Endothelial cell (in vitro differentiated cells): ENCODE results near the gene SDF2. TPM values are rescaled to one million over a fixed set of nuclear protein-coding genes. Genes with fewer than 3 reads are reported as not detected.

Source experiments
- DNase-seq: peaks from one replicate; pipeline ENCODE4 v3.0.0; 2021; ENCODE audit warnings: low spot score
- H3K27ac Mint-ChIP-seq: one replicate; pipeline ENCODE4 v1.8.0; 2021; ENCODE audit warnings: mixed read lengths, inconsistent platforms; ENCODE audit not compliant: unreplicated experiment
- H3K27me3 Mint-ChIP-seq: one replicate; pipeline ENCODE4 v1.8.0; 2021; ENCODE audit warnings: mild to moderate bottlenecking, moderate library complexity, mixed read lengths, inconsistent platforms; ENCODE audit not compliant: unreplicated experiment
- H3K36me3 Mint-ChIP-seq: one replicate; pipeline ENCODE4 v1.8.0; 2021; ENCODE audit warnings: mild to moderate bottlenecking, low read depth, mixed read lengths, inconsistent platforms; ENCODE audit not compliant: unreplicated experiment
- H3K4me1 Mint-ChIP-seq: one replicate; pipeline ENCODE4 v1.8.0; 2021; ENCODE audit warnings: mild to moderate bottlenecking, mixed read lengths, inconsistent platforms; ENCODE audit not compliant: unreplicated experiment
- H3K4me3 Mint-ChIP-seq: one replicate; pipeline ENCODE4 v1.8.0; 2021; ENCODE audit warnings: mild to moderate bottlenecking, mixed read lengths, inconsistent platforms; ENCODE audit not compliant: unreplicated experiment
- H3K9me3 Mint-ChIP-seq: one replicate; pipeline ENCODE4 v1.8.0; 2021; ENCODE audit warnings: mixed read lengths, inconsistent platforms; ENCODE audit not compliant: unreplicated experiment
- total RNA-seq: library from RNA; stranded (reverse); fragmentation: NEBNext Ultra II Directional; extraction: Animal tissue kit (Norgen Biotek cat#: 25700); gene quantifications from one replicate; pipeline ENCODE4 v1.2.1, GENCODE V29; 2021; ENCODE audit not compliant: unreplicated experiment
- TF ChIP-seq, protein P1 (sequence below): fragments of 200-600 bp; sonication (generic); IDR thresholded peaks from one replicate; pipeline ENCODE4 v1.5.0; 2021; ENCODE audit warnings: antibody characterized with exemption; ENCODE audit not compliant: unreplicated experiment

SDF2 gene
- total RNA-seq, 1 donor from 2014 or later, result 52.8 TPM

DNA sequence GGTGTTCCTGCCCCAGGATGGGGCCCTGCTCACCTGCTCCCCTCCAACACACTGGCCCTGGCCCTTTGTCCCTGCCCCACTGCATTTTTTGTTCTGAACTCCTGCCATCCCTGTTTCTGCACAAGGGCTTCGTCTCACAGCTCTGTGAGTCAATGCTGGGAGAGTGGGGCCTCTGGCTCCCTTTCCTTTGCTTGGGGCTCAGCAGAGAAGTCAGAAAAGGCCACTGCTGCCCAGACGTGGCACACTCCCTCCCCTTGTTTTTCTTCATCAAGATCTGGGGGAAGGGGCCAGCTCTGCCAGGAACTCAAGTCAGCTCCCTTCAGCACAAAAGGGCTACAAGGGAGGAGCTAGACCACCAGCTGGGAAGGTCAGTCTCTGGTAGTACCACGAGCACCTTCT is 41.0 kb upstream of the SDF2 start:
- peak overlapping the region; percentile 53 for H3K4me3 Mint-ChIP-seq
- peaks cover 10% of the 10 kb centered on the region for H3K27me3 Mint-ChIP-seq
- H3K27ac Mint-ChIP-seq, result no peak overlapping the region
- H3K36me3 Mint-ChIP-seq, result peaks cover 66% of the 10 kb centered on the region
- peaks cover 15% of the 10 kb centered on the region for H3K4me1 Mint-ChIP-seq
- no peaks in the 10 kb centered on the region for H3K9me3 Mint-ChIP-seq
- DNase-seq, result no peak
- TF ChIP-seq, protein P1, sequence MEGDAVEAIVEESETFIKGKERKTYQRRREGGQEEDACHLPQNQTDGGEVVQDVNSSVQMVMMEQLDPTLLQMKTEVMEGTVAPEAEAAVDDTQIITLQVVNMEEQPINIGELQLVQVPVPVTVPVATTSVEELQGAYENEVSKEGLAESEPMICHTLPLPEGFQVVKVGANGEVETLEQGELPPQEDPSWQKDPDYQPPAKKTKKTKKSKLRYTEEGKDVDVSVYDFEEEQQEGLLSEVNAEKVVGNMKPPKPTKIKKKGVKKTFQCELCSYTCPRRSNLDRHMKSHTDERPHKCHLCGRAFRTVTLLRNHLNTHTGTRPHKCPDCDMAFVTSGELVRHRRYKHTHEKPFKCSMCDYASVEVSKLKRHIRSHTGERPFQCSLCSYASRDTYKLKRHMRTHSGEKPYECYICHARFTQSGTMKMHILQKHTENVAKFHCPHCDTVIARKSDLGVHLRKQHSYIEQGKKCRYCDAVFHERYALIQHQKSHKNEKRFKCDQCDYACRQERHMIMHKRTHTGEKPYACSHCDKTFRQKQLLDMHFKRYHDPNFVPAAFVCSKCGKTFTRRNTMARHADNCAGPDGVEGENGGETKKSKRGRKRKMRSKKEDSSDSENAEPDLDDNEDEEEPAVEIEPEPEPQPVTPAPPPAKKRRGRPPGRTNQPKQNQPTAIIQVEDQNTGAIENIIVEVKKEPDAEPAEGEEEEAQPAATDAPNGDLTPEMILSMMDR, result no peak

DNA sequence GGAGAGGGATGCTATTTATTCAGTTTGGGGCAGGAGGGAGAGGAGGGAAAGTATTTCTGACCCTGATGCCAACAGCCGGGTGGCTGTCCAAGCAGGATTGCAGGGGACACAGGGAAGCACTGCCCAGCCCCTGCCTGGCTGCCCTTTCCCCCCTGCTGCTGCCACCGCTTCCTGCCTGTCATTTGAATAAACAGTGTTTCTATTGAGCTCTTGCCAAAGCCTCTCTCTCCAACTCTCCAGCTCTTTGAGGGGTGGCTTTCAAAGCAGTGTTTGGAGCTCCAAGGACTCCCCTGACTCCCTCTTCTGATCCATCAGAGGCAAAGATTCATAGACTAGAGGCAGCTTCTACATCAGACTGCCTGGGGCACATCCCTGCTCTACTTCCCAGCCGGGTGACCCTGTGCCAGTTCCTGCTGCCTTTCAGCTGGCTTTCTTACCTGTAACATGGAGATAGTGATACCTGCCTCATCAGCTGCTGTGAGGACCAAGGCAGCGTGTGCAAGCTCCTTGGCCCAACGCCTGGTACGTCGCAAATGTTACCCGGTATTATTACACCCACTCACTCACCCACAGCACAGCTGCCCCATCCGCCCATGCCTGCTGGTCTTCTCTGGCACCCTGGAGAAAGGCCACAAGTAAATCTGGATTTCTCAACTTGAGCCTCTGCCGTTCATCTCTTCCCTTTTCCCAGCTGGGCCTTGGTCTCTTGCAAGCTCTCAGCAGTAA is 40.5 kb upstream of the SDF2 start:
- Mint-ChIP-seq H3K27me3 (peaks cover 10% of the 10 kb centered on the region), H3K27ac (peak overlapping the region; percentile 70), H3K4me3 (peak overlapping the region; percentile 53), H3K9me3 (no peaks in the 10 kb centered on the region), H3K36me3 (peaks cover 66% of the 10 kb centered on the region), H3K4me1 (peaks cover 13% of the 10 kb centered on the region)
- no peak for DNase-seq
- TF ChIP-seq, protein P1, result no peak

DNA sequence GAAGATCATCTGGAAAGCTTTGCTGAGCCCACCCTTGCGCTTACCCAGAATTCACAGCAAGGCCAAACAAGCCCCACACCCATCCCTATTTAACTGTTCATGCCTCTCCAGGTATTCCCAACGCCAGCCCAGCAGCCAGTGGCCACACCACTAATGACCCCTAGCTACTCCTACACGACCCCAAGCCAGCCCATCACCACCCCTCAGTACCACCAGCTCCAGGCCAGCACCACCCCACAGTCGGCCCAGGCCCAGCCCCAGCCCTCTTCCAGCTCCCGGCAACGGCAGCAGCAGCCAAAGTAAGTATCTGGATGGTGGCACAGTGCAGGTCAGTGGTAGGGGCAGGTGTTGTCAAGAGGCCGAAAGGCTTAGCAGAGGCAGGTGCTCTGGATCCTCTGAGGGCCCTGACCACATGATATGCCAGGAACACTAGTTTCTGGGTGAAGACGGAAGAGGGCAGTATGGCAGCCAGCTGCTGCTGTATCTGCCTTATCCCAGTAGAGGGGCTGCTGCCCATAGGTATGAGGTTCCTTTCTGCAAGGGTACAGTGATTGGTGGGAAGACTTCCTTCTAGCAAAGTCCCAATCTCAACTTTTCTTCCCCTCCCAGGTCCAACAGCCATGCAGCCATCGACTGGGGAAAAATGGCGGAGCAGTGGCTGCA is 39.3 kb upstream of the SDF2 start:
- H3K4me3 Mint-ChIP-seq, result no peak overlapping the region
- peaks cover 69% of the 10 kb centered on the region for H3K36me3 Mint-ChIP-seq

DNA sequence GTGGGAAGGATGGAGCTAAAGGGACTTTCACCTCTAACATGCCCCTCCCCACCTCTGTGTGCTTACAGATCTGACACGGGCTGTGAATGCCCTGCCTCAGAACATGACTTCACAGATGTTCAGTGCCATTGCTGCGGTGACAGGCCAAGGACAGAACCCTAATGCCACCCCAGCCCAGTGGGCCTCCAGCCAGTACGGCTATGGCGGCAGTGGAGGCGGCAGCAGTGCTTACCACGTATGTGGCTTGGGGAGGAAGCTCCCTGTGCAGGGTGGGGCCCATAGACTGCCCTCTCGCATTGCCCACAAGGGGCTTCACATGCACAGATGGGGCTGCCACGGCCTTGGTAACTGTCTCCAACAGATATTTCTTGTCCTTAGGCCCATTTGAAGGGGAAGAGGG is 38.6 kb upstream of the SDF2 start:
- H3K27me3 Mint-ChIP-seq, result peaks cover 10% of the 10 kb centered on the region
- H3K4me1 Mint-ChIP-seq, result peaks cover 12% of the 10 kb centered on the region
- H3K4me3 Mint-ChIP-seq, result no peak overlapping the region
- no peak for DNase-seq
- no peak overlapping the region for H3K27ac Mint-ChIP-seq
- peaks cover 73% of the 10 kb centered on the region for H3K36me3 Mint-ChIP-seq
- TF ChIP-seq, protein P1, result no peak
- no peaks in the 10 kb centered on the region for H3K9me3 Mint-ChIP-seq

More for the DNA sequence above, 39.3 kb upstream of the SDF2 start:
- Mint-ChIP-seq H3K4me1 (peaks cover 12% of the 10 kb centered on the region), H3K27me3 (peaks cover 10% of the 10 kb centered on the region), H3K27ac (no peak overlapping the region), H3K9me3 (no peaks in the 10 kb centered on the region)
- TF ChIP-seq, protein P1, result no peak
- DNase-seq, result no peak
